ENCODE results near the gene EIPR1. TPM values are rescaled to one million over a fixed set of nuclear protein-coding genes. Genes with fewer than 3 reads are reported as not detected.

The EIPR1 gene
- total RNA-seq, 1 experiment from 2014 or later: 22.8 TPM

- ATAC-seq (no peak), DNase-seq (ENCODE audit: low spot score) (no peak)
- Mint-ChIP-seq H3K9me3 (no peaks in the 10 kb centered on the region), H3K36me3 (peaks cover 7% of the 10 kb centered on the region), H3K4me1 (peaks cover 25% of the 10 kb centered on the region), H3K4me3 (no peak overlapping the region), H3K27ac (no peak overlapping the region), H3K27me3 (ENCODE audit: low read depth) (no peaks in the 10 kb centered on the region)
- CTCF ChIA-PET: interaction anchor here (1.0 kb wide), 1 partner anchor 12 kb away, joined by 5 read pairs; no protein-coding TSS in a partner anchor
- TF ChIP-seq GABPB1 (CRISPR knock-in tag; IDR thresholded peaks at IDR 0.05) (no peak), SOX15 (CRISPR knock-in tag; IDR thresholded peaks at IDR 0.05) (no peak), ZNF263 (CRISPR knock-in tag; IDR thresholded peaks at IDR 0.05; ENCODE audit: low read depth) (no peak), EMX1 (CRISPR knock-in tag; IDR thresholded peaks at IDR 0.05) (no peak), CREB1 (CRISPR knock-in tag; IDR thresholded peaks at IDR 0.05) (no peak), AFF4 (CRISPR knock-in tag; IDR thresholded peaks at IDR 0.05; ENCODE audit: borderline replicate concordance) (no peak), NFATC4 (CRISPR knock-in tag; IDR thresholded peaks at IDR 0.05) (no peak), ELF4 (CRISPR knock-in tag; IDR thresholded peaks at IDR 0.05; ENCODE audit: low read depth) (no peak), CTCF (IDR thresholded peaks at IDR 0.05) (no peak), ZNF416 (CRISPR knock-in tag; IDR thresholded peaks at IDR 0.05) (no peak), ZNF281 (CRISPR knock-in tag; IDR thresholded peaks at IDR 0.05) (no peak), JAZF1 (CRISPR knock-in tag; IDR thresholded peaks at IDR 0.05) (no peak), ESRRA (CRISPR knock-in tag; IDR thresholded peaks at IDR 0.05; ENCODE audit: borderline replicate concordance) (no peak), ZSCAN18 (CRISPR knock-in tag; IDR thresholded peaks at IDR 0.05) (no peak), MLX (CRISPR knock-in tag; IDR thresholded peaks at IDR 0.05) (no peak)
- POLR2A ChIA-PET: no interaction called here
Observed at GRCh38 chr2:3299130-3299529, 78.5 kb downstream of the EIPR1 start.

GRCh38 chr2:3298191-3298590 is 79.4 kb downstream of the EIPR1 start:
- POLR2A ChIA-PET: no interaction called here
- ATAC-seq (no peak), DNase-seq (ENCODE audit: low spot score) (no peak)
- CTCF ChIA-PET: interaction anchor here (0.8 kb wide), 1 partner anchor 13 kb away, joined by 3 read pairs; no protein-coding TSS in a partner anchor
- Mint-ChIP-seq H3K36me3 (peaks cover 7% of the 10 kb centered on the region), H3K4me1 (peaks cover 17% of the 10 kb centered on the region), H3K4me3 (no peak overlapping the region), H3K9me3 (no peaks in the 10 kb centered on the region), H3K27me3 (ENCODE audit: low read depth) (no peaks in the 10 kb centered on the region), H3K27ac (no peak overlapping the region)
- no peak for TF ChIP-seq PRRX2 (CRISPR knock-in tag; IDR thresholded peaks at IDR 0.05)
- TF ChIP-seq ZNF263 (CRISPR knock-in tag; IDR thresholded peaks at IDR 0.05; ENCODE audit: low read depth): no peak
- TF ChIP-seq NFE2L1 (CRISPR knock-in tag; IDR thresholded peaks at IDR 0.05): no peak
- no peak for TF ChIP-seq PRDM15 (CRISPR knock-in tag; IDR thresholded peaks at IDR 0.05)
- no peak for TF ChIP-seq ZNF121 (CRISPR knock-in tag; IDR thresholded peaks at IDR 0.05)
- TF ChIP-seq IRF2 (CRISPR knock-in tag; IDR thresholded peaks at IDR 0.05; ENCODE audit: borderline replicate concordance, low read depth): no peak
- no peak for TF ChIP-seq ZMAT4 (CRISPR knock-in tag; IDR thresholded peaks at IDR 0.05)
- no peak for TF ChIP-seq MLX (CRISPR knock-in tag; IDR thresholded peaks at IDR 0.05)
